ENCODE measurements around the gene MRPS7. TPM values are rescaled to one million over a fixed set of nuclear protein-coding genes. Genes with fewer than 3 reads are reported as not detected.

MRPS7 gene
- total and polyA plus RNA-seq, 2 donors (not counting 3 experiments of a cell fraction or from before 2014, with no cell fraction given) = 79.8 to 82.8 TPM

- no peak overlapping the region for H3K9ac ChIP-seq (replicated peaks; ENCODE audit: extremely low read depth, insufficient read depth, low read length)
- intact Hi-C loops (cut with micrococcal nuclease) = no loop called here
- TF ChIP-seq POLR2AphosphoS5 (IDR thresholded peaks at IDR 0.05; ENCODE audit: insufficient read depth, low read depth, low read length) (no peak), JUN (IDR thresholded peaks at IDR 0.05; ENCODE audit: borderline replicate concordance, insufficient read depth, insufficient read length, low read depth) (no peak), MYC (IDR thresholded peaks at IDR 0.05; ENCODE audit: low read depth, low read length) (no peak), MAX (IDR thresholded peaks at IDR 0.05; ENCODE audit: insufficient read depth, insufficient read length) (no peak), POLR2A (IDR thresholded peaks at IDR 0.05; ENCODE audit: low read depth, low read length) (no peak), FOS (IDR thresholded peaks at IDR 0.05; ENCODE audit: borderline replicate concordance, insufficient read depth, low read length) (no peak), EZH2 (IDR thresholded peaks at IDR 0.05; ENCODE audit: borderline replicate concordance, low read depth, low read length, severe bottlenecking) (no peak), CTCF (IDR thresholded peaks at IDR 0.05; ENCODE audit: extremely low read depth in 1 of 2, insufficient read depth in 1 of 2, low read depth in 1 of 2, low read length in 2 of 2) (no peak), GATA2 (IDR thresholded peaks at IDR 0.05; ENCODE audit: insufficient read depth, insufficient read length, low read depth, low read length) (no peak)
- H3K27me3 ChIP-seq (ENCODE audit: control insufficient read depth in 2 of 2, insufficient read depth in 2 of 2, low read length in 2 of 2) = no peaks in the 10 kb centered on the region
- H3K4me3 ChIP-seq (replicated peaks in 1 of 3; ENCODE audit: insufficient read depth in 1 of 3, low read depth in 1 of 3, low read length in 3 of 3) = no peak overlapping the region
- DNase-seq (ENCODE audit: low read depth, low spot score) = no peak
- H3K79me2 ChIP-seq (ENCODE audit: control insufficient read depth, insufficient read depth, low read length) = no peaks in the 10 kb centered on the region
- POLR2A ChIA-PET = no interaction called here
- no peaks in the 10 kb centered on the region for H4K20me1 ChIP-seq (replicated peaks; ENCODE audit: control insufficient read depth, extremely low read depth, insufficient read depth, low read length)
- H2AFZ ChIP-seq (ENCODE audit: low read depth, low read length) = no peak overlapping the region
- CTCF ChIA-PET = interaction anchor here (0.6 to 1.1 kb wide), 3 partner anchors 9 to 39 kb away, joined by 3 to 6 read pairs (median 3); no protein-coding TSS in a partner anchor
- no peaks in the 10 kb centered on the region for H3K9me1 ChIP-seq (replicated peaks; ENCODE audit: control insufficient read depth, extremely low read depth, insufficient read depth, low read length)
- no peak for FAIRE-seq
- dilution Hi-C loops (cut with MboI; ENCODE audit: extremely low pct_ligation_motif_present, low sequenced_read_pairs) = no loop called here
- H3K4me1 ChIP-seq (ENCODE audit: control insufficient read depth, extremely low read depth, insufficient read depth, low read length) = no peaks in the 10 kb centered on the region
- H3K27ac ChIP-seq (ENCODE audit: insufficient read depth, low read depth, low read length) = no peak overlapping the region
- no peaks in the 10 kb centered on the region for H3K9me3 ChIP-seq (replicated peaks; ENCODE audit: control insufficient read depth, insufficient read depth, low read length)
- H3K36me3 ChIP-seq (ENCODE audit: control insufficient read depth in 2 of 2, extremely low read depth in 1 of 2, insufficient read depth in 2 of 2, low read length in 2 of 2) = peaks cover 0 to 10% of the 10 kb centered on the region in 2 experiments
- BruUV-seq (replicated peaks) = no TSS peak
- no peak overlapping the region for H3K4me2 ChIP-seq (ENCODE audit: insufficient read depth, low read length)
Observed at GRCh38 chr17:75313941-75314551, 52.4 kb downstream of the MRPS7 start.

Measured in endothelial cell of umbilical vein (primary cell).